ENCODE results near the gene TNRC18.
"Not testable (repeated sequence)": the region's sequence is repeated elsewhere in the genome, so short reads cannot be mapped to it uniquely, and the experiment has no call there.

Gene TNRC18

GRCh38 chr7:5291301-5291700 is 132.3 kb downstream of the TNRC18 start:
- no peak for DNase-seq (ENCODE audit: low spot score)

- no peak for DNase-seq (ENCODE audit: low spot score)
Measured at GRCh38 chr7:5289355-5289754, 134.3 kb downstream of the TNRC18 start.

- DNase-seq (ENCODE audit: low spot score), result not testable (repeated sequence)
Measured at GRCh38 chr7:5288560-5288959, 135.1 kb downstream of the TNRC18 start.

- no peak for DNase-seq (ENCODE audit: low spot score)
Measured at GRCh38 chr7:5287802-5288201, 135.8 kb downstream of the TNRC18 start.

- not testable (repeated sequence) for DNase-seq (ENCODE audit: low spot score)
Measured at GRCh38 chr7:5287373-5287772, 136.3 kb downstream of the TNRC18 start.

DNA sequence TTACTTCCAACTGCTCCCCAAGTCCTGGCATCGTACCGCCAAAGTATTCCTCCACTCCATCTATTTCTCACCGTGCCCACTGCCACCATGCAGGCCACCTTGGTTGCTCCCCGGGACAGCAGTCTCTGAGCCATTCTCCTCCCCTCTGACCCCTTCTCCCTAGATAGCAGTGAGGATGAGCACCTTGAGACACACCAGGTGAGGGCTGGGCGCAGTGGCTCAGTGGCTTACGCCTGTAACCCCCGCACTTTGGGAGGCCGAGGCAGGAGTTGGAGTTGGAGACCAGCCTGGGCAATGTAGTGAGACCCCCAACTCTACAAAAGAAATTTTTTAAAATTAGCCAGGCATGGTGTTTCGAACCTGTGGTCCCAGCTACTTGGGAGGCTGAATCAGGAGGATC is 136.7 kb downstream of the TNRC18 start:
- DNase-seq (ENCODE audit: low spot score), result no peak

DNA sequence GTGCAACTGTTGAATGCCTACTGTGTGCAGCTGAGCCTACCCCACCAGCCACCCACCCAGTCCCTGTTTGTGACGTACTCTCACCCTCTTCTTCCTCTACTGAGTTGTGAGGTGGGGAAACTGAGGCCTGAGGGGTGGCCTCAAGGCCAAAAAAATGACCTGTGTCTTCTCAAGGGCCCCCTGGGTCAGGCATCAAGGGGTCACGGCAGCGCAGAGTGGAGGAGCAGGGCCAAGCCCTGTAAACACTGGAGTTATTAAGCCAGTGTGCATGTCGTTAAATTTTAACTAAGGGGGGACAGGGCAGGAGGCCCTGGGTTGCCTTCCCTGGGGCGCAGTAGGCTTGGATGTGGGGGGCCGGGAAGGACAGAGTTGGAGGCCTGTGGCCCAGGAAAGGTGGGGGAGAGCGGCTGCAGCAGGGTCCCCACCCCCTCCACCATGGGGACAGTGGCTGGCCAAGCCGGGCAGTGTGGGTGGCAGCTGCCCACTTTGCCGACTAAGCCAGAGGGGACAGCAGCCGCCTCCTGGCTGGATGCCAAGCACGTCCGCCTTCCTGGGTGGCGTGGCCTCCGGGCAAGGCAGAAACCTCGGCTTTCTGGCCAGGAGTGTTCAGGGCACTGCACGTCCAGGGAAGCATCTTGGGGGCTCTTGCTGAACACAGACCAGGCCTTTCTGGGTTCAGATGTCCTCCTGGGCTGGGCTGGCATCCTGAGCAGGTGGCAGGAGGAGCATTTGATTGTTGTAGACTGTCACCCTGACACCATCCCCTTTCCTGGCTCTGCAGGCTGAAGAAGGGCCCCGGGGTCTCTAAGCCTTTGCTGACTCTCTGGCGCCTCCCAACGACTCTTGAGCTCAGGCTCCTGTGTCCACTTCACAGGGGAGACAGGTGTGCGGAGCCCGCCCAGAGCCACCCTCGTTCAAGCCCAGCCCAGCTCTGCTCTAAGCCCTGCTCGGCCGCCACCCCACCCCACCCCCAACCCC is 139.0 kb downstream of the TNRC18 start:
- peak; percentile 24 for DNase-seq (ENCODE audit: low spot score)

DNA sequence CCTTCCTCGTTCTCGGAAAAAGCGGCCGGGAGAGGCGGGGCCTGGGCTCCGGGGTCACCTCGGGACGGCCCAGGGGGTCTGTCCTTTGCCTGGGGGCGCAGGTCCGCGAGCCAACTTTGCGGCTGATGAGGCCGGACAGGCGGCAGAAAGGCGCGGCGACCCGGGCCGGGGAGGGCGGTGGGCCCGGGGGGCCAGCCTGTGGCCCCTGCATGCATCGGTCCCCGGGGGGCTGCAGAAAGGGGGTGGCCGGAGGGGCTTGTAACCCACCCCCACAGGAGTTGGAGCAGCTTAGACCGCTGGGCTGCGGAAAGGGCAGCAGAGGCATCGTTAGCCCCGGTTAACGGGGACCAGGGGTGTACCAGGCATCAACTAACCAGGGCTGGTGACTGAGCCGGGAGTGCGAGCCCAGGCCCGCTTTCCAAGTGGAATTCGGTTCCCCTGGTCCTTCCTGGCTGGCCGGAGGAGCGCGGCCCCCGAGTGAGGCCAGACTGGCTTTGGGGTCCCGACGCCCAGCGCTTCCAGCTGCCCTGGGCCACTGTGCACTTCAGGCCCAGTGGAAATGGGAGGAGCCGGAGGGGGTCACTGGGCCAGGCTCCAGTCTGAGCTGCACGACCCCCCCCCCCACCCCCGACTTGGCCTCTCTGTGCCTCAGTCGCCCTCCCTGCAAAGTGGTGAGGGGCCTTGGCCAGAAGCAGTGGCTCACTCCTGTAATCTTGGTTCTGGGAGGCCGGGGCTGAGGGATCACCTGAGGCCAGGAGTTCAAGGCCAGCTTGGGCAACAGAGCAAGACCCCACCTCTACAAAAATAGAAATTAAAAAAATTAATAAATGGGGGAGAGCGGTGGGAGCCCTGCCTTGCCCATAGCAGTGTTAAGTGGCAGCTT is 140.0 kb downstream of the TNRC18 start:
- no peak for DNase-seq (ENCODE audit: low spot score)

- no peak for DNase-seq (ENCODE audit: low spot score)
Measured at GRCh38 chr7:5282543-5283316, 140.9 kb downstream of the TNRC18 start, which contains the start of gene SLC29A4. Gene SLC29A4, plus strand, starts transcription at chr7:5282943. Its CDS starts 4,874 bp downstream, at chr7:5287817.

GRCh38 chr7:5281598-5282500 is 141.8 kb downstream of the TNRC18 start:
- not testable (repeated sequence) for DNase-seq (ENCODE audit: low spot score)

DNA sequence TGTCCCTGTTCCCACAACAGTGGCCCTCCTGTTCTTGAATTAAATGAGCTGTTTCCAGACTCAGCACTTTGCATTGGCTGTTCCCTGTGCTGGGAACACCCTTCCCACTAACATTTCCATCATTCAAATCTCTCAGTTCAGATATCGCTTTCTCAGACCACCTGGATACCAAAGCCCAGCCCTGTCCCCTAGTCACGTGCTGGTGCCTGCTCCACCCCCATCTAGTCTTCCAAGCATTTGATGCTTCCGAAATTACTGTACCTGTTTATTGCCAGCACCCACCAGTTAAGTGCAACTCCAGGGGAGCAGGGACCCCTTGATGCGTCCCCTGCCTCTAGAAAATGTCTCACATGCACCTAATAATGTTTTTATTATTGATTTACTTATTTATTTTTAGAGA is 143.9 kb downstream of the TNRC18 start:
- no peak for DNase-seq (ENCODE audit: low spot score)

- no peak for DNase-seq (ENCODE audit: low spot score)
Measured at GRCh38 chr7:5278766-5279165, 144.9 kb downstream of the TNRC18 start.

DNA sequence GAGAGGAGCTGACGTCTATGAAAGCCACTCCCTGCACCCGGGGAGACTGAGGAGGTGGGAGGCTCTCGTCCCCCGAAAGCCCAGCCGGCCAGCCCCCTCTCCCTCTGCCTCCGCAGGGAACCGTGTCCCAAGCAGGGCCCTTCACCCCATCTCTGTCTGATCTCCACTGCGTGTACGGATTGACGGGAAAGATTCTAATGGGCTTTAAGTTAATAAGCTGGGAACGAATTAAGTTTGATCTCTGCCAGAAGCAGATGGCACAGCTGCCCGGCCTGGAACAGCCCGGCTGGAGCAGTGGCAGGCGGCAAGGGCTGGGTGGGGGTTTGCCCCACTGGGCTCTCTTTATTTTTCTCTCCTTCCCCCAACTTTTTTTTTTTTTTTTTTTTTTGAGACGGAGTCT is 147.0 kb downstream of the TNRC18 start:
- DNase-seq (ENCODE audit: low spot score), result no peak

- not testable (repeated sequence) for DNase-seq (ENCODE audit: low spot score)
Measured at GRCh38 chr7:5276123-5276522, 147.5 kb downstream of the TNRC18 start.

DNA sequence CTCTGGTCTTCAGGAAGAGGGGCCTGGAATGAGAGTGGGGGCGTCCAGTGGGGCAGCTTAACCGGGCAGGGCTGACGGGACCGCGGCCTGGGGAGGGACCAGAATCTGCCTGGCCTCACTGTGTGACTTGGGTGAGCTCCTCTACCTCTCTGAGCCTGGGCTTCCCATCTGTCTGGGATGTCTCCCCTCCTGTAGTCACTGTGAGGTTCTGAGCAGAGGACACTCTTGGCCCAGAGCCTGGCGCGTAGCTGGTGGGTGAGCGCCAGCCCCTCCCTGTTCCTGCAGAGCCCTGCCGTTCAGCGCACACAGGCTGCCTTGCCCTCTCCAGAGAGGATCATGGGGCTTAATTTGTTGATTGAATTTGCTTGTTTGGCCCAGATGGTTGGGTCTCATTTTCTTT is 148.1 kb downstream of the TNRC18 start:
- DNase-seq (ENCODE audit: low spot score), result not testable (repeated sequence)

DNA sequence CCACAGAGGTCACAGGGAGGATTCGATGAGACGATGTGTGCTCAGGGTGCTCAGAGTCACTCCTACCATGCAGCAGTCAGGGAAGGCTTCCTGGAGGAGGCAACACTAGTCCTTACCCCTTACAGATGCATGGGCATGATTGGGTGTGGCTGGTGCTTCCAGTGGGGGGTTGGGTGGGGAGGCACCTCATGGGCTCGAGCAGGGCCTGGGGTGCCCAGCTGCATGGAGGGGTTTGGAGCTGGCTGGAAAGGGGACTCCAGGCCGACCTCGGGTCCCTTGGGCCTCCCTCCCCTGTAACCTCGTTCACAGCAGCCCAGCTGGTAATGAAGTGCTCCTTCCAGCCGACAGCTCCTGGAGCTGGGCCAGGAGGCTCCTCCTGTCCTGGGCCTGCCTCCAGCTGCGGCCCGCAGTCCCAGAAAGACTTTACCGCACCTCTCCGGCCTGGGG is 148.6 kb downstream of the TNRC18 start:
- not testable (repeated sequence) for DNase-seq (ENCODE audit: low spot score)

DNA sequence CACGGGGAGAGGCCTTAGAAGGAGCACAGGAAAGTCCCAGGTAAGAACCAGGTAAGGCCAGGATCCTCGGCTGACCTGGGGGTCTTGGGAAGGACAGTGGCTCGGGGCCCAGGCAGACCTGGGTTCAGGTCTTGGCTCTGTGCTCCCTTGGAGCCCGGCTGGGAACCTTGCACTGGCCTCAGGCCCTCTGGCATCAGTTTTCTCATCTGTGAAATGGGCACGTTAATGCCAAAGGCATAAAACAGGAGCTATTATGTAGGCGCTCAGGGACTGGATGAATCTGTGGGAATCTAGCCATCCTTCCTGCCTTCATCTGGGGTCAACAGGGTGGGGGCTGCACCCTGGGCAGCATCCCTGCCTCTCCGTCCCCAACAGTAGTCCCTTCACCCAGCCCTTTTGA is 149.2 kb downstream of the TNRC18 start:
- DNase-seq (ENCODE audit: low spot score), result no peak

DNA sequence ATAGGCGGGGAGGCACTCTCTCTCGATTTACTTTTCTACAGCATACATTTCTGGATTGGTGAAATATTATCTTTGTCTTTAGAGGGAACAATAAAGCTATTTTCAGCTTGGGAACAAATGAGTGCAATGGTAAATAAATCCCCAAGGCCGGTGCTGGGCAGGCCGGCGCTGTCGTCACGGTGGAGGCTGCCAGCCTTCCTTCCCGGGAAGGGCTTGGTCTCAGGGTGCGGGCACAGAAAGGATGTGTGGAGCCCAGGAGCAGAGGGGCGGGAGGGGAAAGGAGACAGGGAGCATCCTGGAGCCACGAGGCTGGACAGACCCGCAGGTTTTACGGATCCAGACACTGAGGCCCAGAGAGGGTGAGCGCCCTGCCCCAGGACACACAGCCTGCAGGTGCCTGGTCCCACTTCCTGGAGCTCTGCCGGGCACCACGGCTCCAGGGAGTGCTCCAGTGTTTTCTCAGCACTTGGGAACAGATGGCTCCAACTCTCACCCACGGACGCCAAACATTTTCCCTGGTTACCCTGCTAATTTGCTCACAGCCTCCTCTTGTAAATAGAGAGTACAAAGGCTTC is 149.7 kb downstream of the TNRC18 start:
- DNase-seq (ENCODE audit: low spot score), result not testable (repeated sequence)

GRCh38 chr7:5270788-5271187 is 152.8 kb downstream of the TNRC18 start:
- no peak for DNase-seq (ENCODE audit: low spot score)

- not testable (repeated sequence) for DNase-seq (ENCODE audit: low spot score)
Measured at GRCh38 chr7:5269992-5270657, 153.5 kb downstream of the TNRC18 start.

Measured in COLO829 (cell line).